Heart left ventricle (tissue), 16 donors: ENCODE data around the gene DOCK4. TPM values are rescaled to one million over a fixed set of nuclear protein-coding genes. Genes with fewer than 3 reads are reported as not detected.
A peak's percentile ranks its signal among the peaks of the same experiment; 100 is the strongest.

Source experiments
- ATAC-seq, 4 donors: fragments of 200-7000 bp; cut with Tn5 transposase; one replicate each; pipeline ENCODE4 v1.9.1; 2020 to 2022; ENCODE audit warnings: moderate library complexity in 4 of 4, mild to moderate bottlenecking in 3 of 4, moderate number of reproducible peaks in 1 of 4
- DNase-seq, 5 donors: peaks; one replicate each; pipeline ENCODE4 v3.0.0-alpha.2; 2020
- H3K27ac ChIP-seq, 12 donors: fragments of 200-600 bp; sonication (generic) in 4 of 12; one replicate each; pipeline versions ENCODE4 v1.5.0 to v1.8.0; 2016 to 2022; ENCODE audit warnings: mild to moderate bottlenecking in 2 of 12
- H3K27me3 ChIP-seq, 9 donors: fragments of 200-600 bp; sonication (generic) in 2 of 9; one replicate each; pipeline versions ENCODE4 v1.5.1 to v1.8.0; 2016 to 2022; ENCODE audit warnings: mild to moderate bottlenecking in 3 of 9
- H3K36me3 ChIP-seq, 9 donors: fragments of 200-600 bp; sonication (generic) in 2 of 9; one replicate each; pipeline versions ENCODE4 v1.5.0 to v1.8.0; 2018 to 2022; ENCODE audit warnings: mild to moderate bottlenecking in 2 of 9
- H3K4me1 ChIP-seq, 12 donors: fragments of 200-600 bp; sonication (generic) in 4 of 12; one replicate each; pipeline versions ENCODE4 v1.5.0 to v1.8.0; 2016 to 2022; ENCODE audit warnings: mild to moderate bottlenecking in 3 of 12
- H3K4me3 ChIP-seq, 12 donors: fragments of 200-600 bp; sonication (generic) in 4 of 12; one replicate each; pipeline versions ENCODE4 v1.5.0 to v1.8.0; 2017 to 2022; ENCODE audit warnings: mild to moderate bottlenecking in 9 of 12, moderate library complexity in 4 of 12
- H3K9me3 ChIP-seq, 12 donors: fragments of 200-600 bp; sonication (generic) in 4 of 12; one replicate each; pipeline versions ENCODE4 v1.5.0 to v1.8.0; 2016 to 2022; ENCODE audit warnings: mild to moderate bottlenecking in 1 of 12
- POLR2A ChIP-seq, 2 donors: fragments of 450-650 bp; IDR thresholded peaks; one replicate each; pipeline ENCODE4 v1.6.1; 2017; ENCODE audit warnings: antibody characterized with exemption in 2 of 2, mild to moderate bottlenecking in 2 of 2, moderate library complexity in 2 of 2
- WGBS, 4 donors: extraction: QIAGEN DNeasy Blood & Tissue Kit in 2 of 4; methylation state at CpG; one replicate each; pipeline versions ENCODE4 v1.1.5 to v1.1.7; 2013 to 2018; 5-methylcytosine and 5-hydroxymethylcytosine counted together
- intact Hi-C, 10 donors: fragments of 100-400 bp; cut with DNase I; formaldehyde crosslinking; loops; one replicate each; pipeline versions ENCODE4 v1.11.1 to v1.14.2; 2022
- polyA plus RNA-seq, 2 donors: library from polyadenylated mRNA; stranded (reverse); fragments of 200-250 nt; gene quantifications; one replicate each; pipeline ENCODE4 v1.2.3, GENCODE V29; 2013
- total RNA-seq, 9 donors: library from RNA; depleted of rRNA in 2 of 9; stranded (reverse); fragments of >200 nt in 2 of 9; fragmentation: NEBNext Ultra II Directional in 3 of 9; extraction: Animal tissue kit (Norgen Biotek cat#: 25700) in 3 of 9; gene quantifications; one replicate each; pipeline versions ENCODE4 v1.1.0 to v1.2.4, GENCODE V29; 2016 to 2023
- TF ChIP-seq, protein P1 (sequence below), 12 donors: fragments of 200-600 bp; sonication (generic) in 4 of 12; IDR thresholded peaks; one replicate each; pipeline versions ENCODE4 v1.5.0 to v1.8.0; 2018 to 2022; ENCODE audit warnings: antibody characterized with exemption in 12 of 12, mild to moderate bottlenecking in 5 of 12
- donor health status: ischemic (EF 13 %, LVEDD 7.1; RV severe dilation, severe dysfunction).
- donor health status: healthy with polysubstance abuse.
- donor health status: DM: no; HTN: yes; CAD: no.
- donor health status: DM: no; HTN: no; CAD: no.
- donor health status: ischemic (EF 25% LVEDD 6.9; RV normal size, moderate dysfunction).
- donor health status: ischemic (EF 25% LVEDD 5.7; RV mildly dilated, moderate dysfunction).
- donor health status: healthy.
- donor health status: DM: yes; HTN: yes; CAD: no.
- donor health status: ischemic (EF 35%, LVEDD 5.7; RV mildly dilated, moderate dysfunction).
- donor health status: nonischemic (EF 11% LVEDD 7.7; RV severe dilation, severe dysfunction).
- donor health status: DM: yes; HTN: yes; CAD: no.
- donor health status: PGD.
- donor health status: ischemic (EF 29% LVEDD 5.4; RV normal size, mild dysfunction).
- donor health status: nonischemic (EF 23%, LVEDD 6.1; RV moderate dilation, normal function).

DOCK4 gene
- total and polyA plus RNA-seq, 11 donors: 5.1 to 40.8 (median 13.1) TPM

DNA sequence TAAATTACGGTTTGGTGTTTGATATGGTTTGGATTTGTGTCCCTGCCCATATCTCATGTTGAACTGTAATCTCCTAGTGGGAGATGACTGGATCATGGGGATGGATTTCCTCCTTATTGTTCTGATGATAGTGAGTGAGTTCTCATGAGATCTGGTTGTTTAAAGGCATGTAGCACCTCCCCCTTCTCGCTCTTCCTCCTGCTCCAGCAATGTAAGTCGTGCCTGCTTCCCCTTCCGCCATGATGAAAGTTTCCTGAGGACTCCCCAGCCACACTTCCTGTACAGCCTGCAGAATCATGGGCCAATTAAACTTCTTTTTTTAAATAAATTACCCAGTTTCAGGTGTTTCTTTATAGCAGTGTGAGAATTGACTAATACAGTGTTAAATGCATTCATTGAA lies 116.6 kb downstream of the DOCK4 start:
- DNase-seq: peak in 3 of 5 donors; percentile 44 to 53 (median 44)
- no peak overlapping the region for H3K4me3 ChIP-seq
- WGBS, 4 donors: 63 to 77% (median 68%) methylated on average over 4 of the region's 4 CpGs
- H3K36me3 ChIP-seq: no peaks in the 10 kb centered on the region
- no peaks in the 10 kb centered on the region for H3K9me3 ChIP-seq
- peaks cover 0 to 45% (median 11%) of the 10 kb centered on the region in 12 donors for H3K4me1 ChIP-seq
- TF ChIP-seq, protein P1, sequence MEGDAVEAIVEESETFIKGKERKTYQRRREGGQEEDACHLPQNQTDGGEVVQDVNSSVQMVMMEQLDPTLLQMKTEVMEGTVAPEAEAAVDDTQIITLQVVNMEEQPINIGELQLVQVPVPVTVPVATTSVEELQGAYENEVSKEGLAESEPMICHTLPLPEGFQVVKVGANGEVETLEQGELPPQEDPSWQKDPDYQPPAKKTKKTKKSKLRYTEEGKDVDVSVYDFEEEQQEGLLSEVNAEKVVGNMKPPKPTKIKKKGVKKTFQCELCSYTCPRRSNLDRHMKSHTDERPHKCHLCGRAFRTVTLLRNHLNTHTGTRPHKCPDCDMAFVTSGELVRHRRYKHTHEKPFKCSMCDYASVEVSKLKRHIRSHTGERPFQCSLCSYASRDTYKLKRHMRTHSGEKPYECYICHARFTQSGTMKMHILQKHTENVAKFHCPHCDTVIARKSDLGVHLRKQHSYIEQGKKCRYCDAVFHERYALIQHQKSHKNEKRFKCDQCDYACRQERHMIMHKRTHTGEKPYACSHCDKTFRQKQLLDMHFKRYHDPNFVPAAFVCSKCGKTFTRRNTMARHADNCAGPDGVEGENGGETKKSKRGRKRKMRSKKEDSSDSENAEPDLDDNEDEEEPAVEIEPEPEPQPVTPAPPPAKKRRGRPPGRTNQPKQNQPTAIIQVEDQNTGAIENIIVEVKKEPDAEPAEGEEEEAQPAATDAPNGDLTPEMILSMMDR (IDR thresholded peaks at IDR 0.05): no peak
- TF ChIP-seq POLR2A (IDR thresholded peaks at IDR 0.05): no peak
- H3K27ac ChIP-seq: peak overlapping the region in 3 of 12 donors; percentile 10 to 44 (median 26)
- H3K27me3 ChIP-seq: no peaks in the 10 kb centered on the region
- peak in 3 of 4 donors; percentile 50 to 83 (median 62) for ATAC-seq
- intact Hi-C loops: loop anchor here in 4 of 10 donors (5.0 to 10.0 kb wide), 2 partner anchors 115 to 118 kb away; partner anchors contain the start of genes DOCK4 (in 4 of the 4) and ZNF277 (in 4 of the 4)

- intact Hi-C loops: loop anchor here in 4 of 10 donors (5.0 to 10.0 kb wide), 2 partner anchors 116 to 119 kb away; partner anchors contain the start of genes DOCK4 (in 4 of the 4) and ZNF277 (in 4 of the 4)
- no peak for DNase-seq
- no peaks in the 10 kb centered on the region for H3K9me3 ChIP-seq
- WGBS, 4 donors: 64 to 86% (median 77%) methylated on average over 4 of the region's 4 CpGs
- peak overlapping the region in 1 of 12 donors; percentile 44 for H3K27ac ChIP-seq
- H3K27me3 ChIP-seq: no peaks in the 10 kb centered on the region
- peak in 1 of 4 donors; percentile 11 for ATAC-seq
- TF ChIP-seq, protein P1 (IDR thresholded peaks at IDR 0.05): no peak
- no peak for TF ChIP-seq POLR2A (IDR thresholded peaks at IDR 0.05)
- no peak overlapping the region for H3K4me3 ChIP-seq
- peaks cover 0 to 54% (median 14%) of the 10 kb centered on the region in 12 donors for H3K4me1 ChIP-seq
- no peaks in the 10 kb centered on the region for H3K36me3 ChIP-seq
Observed at GRCh38 chr7:112088484-112089016, 117.6 kb downstream of the DOCK4 start.

- DNase-seq: no peak
- Histone ChIP-seq H3K27ac (peak overlapping the region in 1 of 12 donors; percentile 12), H3K27me3 (no peaks in the 10 kb centered on the region), H3K9me3 (no peaks in the 10 kb centered on the region), H3K4me3 (no peak overlapping the region), H3K4me1 (peaks cover 0 to 62% (median 14%) of the 10 kb centered on the region in 12 donors), H3K36me3 (no peaks in the 10 kb centered on the region)
- intact Hi-C loops: loop anchor here in 4 of 10 donors (5.0 to 10.0 kb wide), 2 partner anchors 118 to 121 kb away; partner anchors contain the start of genes DOCK4 (in 4 of the 4) and ZNF277 (in 4 of the 4)
- WGBS, 4 donors: 82 to 92% (median 87%) methylated on average over 3 of the region's 3 CpGs
- no peak for ATAC-seq
- TF ChIP-seq, protein P1 (IDR thresholded peaks at IDR 0.05): no peak
- TF ChIP-seq POLR2A (IDR thresholded peaks at IDR 0.05): no peak
Observed at GRCh38 chr7:112086496-112087254, 119.5 kb downstream of the DOCK4 start.

DNA sequence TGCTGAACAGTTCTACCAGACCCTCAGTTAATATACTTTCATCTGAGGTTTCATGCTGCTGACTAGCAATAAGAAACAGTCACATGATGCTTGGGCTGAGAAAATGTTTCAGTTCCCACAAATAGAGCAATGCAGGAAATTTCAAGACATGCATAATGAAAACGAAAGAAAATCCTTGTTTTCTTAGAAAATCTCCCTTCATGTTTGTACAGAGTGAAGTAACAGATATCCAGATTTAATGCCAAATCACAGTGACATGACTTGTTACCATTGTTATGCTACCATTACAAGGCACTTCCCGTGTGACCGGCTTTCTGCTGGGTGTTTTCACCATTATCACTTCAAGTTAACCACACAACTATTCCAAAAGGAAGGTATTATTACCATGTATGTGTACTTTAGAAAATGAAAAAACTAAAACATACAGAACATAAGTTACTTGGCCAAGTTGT lies 121.7 kb downstream of the DOCK4 start:
- intact Hi-C loops: loop anchor here in 3 of 10 donors (10.0 kb wide), 1 partner anchor 120 kb away; the partner anchor contains the start of genes DOCK4 (in 3 of the 3) and ZNF277 (in 3 of the 3)
- H3K4me1 ChIP-seq: peaks cover 0 to 79% (median 19%) of the 10 kb centered on the region in 12 donors
- TF ChIP-seq, protein P1 (IDR thresholded peaks at IDR 0.05): no peak
- TF ChIP-seq POLR2A (IDR thresholded peaks at IDR 0.05): no peak
- no peak for DNase-seq
- H3K9me3 ChIP-seq: no peaks in the 10 kb centered on the region
- peak in 3 of 4 donors; percentile 25 to 43 (median 32) for ATAC-seq
- no peaks in the 10 kb centered on the region for H3K36me3 ChIP-seq
- WGBS, 4 donors: 33 to 46% (median 39%) methylated on average over 3 of the region's 3 CpGs
- no peaks in the 10 kb centered on the region for H3K27me3 ChIP-seq
- peak overlapping the region in 9 of 12 donors; percentile 6 to 94 (median 32) for H3K27ac ChIP-seq
- H3K4me3 ChIP-seq: peak overlapping the region in 3 of 12 donors; percentile 16 to 27 (median 21)
